ENCODE results near the gene TEP1.
"Not testable (repeated sequence)": the region's sequence is repeated elsewhere in the genome, so short reads cannot be mapped to it uniquely, and the experiment has no call there.

The TEP1 gene

GRCh38 chr14:20391505-20391904 lies 21.8 kb downstream of the TEP1 start:
- DNase-seq (ENCODE audit: insufficient read length, low spot score): no peak
- no peak for FAIRE-seq

- DNase-seq (ENCODE audit: insufficient read length, low spot score) (no peak), FAIRE-seq (no peak)
These were observed 25.1 kb downstream of the TEP1 start for GRCh38 chr14:20388159-20388558.

GRCh38 chr14:20387576-20387975 lies 25.7 kb downstream of the TEP1 start:
- DNase-seq (ENCODE audit: insufficient read length, low spot score) (no peak), FAIRE-seq (no peak)

GRCh38 chr14:20386276-20386855 lies 26.9 kb downstream of the TEP1 start:
- DNase-seq (ENCODE audit: insufficient read length, low spot score) (no peak), FAIRE-seq (no peak)

GRCh38 chr14:20384886-20385285 lies 28.4 kb downstream of the TEP1 start:
- no peak for FAIRE-seq
- DNase-seq (ENCODE audit: insufficient read length, low spot score): no peak

DNA sequence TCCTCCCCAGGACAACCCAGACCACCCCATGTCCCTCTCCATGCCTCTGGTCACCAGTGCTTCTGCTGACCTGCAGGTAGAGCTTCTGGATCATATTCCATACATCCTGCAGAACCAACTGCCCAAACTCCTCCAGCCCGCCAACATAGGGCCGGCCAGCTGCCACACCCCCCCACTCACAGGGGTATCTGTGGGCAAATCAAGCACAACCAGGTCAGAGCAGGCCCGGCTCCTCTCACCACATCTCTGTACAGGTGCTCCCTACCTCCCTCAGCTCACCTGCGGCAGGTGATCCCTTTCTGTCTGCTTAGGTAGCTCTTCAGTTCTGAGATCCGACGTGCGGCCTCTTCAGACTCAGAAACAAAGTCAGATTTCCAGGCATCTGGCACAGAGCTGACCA lies 29.0 kb downstream of the TEP1 start:
- DNase-seq (ENCODE audit: insufficient read length, low spot score): no peak
- no peak for FAIRE-seq

DNA sequence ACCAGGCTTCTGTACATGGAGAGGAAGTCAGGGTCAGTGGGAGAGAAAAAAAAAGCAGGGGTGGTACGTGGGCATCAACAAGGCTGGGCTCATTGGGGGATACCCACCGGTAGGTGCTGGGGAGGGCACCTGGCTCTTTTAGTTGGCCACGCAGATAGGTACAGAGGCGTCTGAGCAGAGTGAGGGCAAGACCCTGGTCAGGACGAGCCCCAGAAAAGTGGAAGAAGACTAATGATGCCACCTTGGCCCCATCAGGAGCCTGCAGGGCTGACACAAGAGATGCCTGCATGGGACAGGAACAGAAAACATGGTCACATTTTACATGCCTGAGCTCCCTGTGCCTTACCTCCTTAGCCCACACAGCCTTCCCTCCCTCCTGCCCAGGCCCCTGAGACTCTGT lies 29.7 kb downstream of the TEP1 start:
- FAIRE-seq: no peak
- no peak for DNase-seq (ENCODE audit: insufficient read length, low spot score)

DNA sequence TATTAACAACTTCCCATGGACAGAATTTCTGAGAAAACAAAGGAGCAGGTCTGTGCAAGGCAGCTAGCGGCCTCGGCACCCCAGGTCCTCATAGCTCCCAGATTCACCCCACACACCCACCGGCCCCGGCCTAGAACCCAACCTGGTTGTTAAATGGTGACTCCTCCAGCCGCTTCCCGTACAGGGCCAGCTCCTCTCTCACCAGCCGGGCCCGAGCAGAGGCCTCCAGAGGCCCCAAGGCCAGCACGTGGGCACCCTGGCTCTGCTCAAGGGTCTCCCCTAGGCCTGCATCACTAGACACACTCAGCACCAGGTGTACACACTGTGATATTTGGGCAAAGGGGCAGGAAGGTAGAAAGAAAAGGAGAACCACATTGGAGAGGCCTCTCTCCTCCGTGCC lies 30.3 kb downstream of the TEP1 start:
- DNase-seq (ENCODE audit: insufficient read length, low spot score) (no peak), FAIRE-seq (no peak)

DNA sequence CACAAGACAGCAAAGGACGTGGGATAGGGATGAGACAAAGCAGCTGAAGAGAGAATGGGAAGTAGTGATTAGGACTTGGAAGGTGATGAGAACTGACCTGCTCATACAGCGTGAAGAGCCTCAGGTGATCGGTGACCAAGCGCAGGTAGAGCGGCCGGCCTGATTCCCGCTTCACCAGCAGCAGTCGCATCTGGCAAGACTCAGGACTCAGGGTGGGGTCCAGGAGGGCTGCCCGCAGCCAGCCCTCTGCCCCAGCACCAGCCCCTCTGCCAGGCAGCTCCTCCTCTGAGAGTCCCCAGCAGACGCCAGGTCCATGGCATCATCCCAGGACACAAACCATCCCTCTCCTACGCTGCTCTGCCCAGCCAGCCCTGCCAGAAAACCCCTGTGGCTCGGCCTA lies 30.8 kb downstream of the TEP1 start:
- FAIRE-seq (no peak), DNase-seq (ENCODE audit: insufficient read length, low spot score) (no peak)

GRCh38 chr14:20381341-20381740 lies 32.0 kb downstream of the TEP1 start:
- FAIRE-seq (no peak), DNase-seq (ENCODE audit: insufficient read length, low spot score) (no peak)

- DNase-seq (ENCODE audit: insufficient read length, low spot score) (no peak), FAIRE-seq (no peak)
These were observed 32.6 kb downstream of the TEP1 start for GRCh38 chr14:20380681-20381080.

DNA sequence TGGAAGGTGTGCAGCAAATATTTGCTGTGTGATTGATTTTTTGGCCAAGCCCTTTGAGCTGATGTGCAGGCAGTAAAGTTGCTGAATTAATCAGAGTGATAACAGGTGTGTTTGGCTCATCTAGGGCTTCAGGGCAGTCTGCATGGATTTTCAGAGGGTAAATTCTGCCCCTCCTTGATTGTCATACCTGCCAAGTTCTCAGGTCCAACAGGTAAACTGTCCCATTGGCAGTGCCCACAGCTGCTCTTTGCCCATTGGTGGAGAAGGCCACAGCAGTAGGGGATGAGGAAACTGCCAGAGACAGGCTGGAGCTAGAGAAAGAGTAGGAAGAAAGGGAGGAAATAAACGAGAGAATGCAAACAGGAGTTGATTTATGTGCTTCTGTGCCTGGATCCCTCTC lies 33.6 kb downstream of the TEP1 start:
- no peak for FAIRE-seq
- DNase-seq (ENCODE audit: insufficient read length, low spot score): no peak

DNA sequence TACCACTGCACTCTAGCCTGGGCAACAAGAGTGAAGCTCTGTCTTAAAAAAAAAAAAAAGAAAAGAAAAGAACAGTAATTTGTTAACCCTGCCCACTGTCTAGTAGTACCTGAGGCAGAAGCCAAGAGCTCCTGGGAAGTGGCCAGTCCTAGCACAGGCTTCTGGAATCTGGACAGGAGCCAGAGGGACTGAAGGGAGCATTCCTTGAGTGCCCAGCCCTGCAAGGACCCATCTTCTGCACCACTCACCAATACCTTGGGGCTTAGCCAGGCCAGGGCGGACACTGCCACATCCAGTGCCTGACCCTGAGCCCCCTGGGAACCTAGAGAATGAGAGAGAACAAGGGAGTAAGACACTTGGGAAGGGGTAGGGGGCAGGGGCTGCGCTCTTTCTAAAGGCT lies 36.1 kb downstream of the TEP1 start:
- FAIRE-seq: no peak
- DNase-seq (ENCODE audit: insufficient read length, low spot score): no peak

GRCh38 chr14:20376071-20376588 lies 37.2 kb downstream of the TEP1 start:
- no peak for FAIRE-seq

GRCh38 chr14:20375471-20375870 lies 37.8 kb downstream of the TEP1 start:
- DNase-seq (ENCODE audit: insufficient read length, low spot score) (no peak), FAIRE-seq (no peak)

More at GRCh38 chr14:20376071-20376588, 37.2 kb downstream of the TEP1 start:
- no peak for DNase-seq (ENCODE audit: insufficient read length, low spot score)

DNA sequence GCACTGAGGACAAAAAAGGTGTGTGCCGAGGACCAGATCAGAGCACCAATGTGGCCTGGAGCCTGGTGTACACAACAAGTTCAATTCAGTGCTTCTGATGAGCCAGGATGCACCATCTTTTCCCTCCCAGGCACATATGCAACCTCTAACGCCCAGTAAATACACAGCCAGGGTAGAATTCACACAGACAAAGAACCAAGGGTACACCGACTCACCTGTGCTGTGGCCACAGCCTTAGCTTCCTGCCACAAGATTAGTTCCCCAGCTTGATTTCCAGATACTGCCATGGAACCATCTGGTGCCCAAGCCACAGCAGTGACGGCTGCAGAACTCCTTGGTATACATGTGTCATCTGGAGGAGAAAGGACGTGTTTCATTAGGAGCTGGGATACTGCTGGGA lies 40.5 kb downstream of the TEP1 start:
- DNase-seq (ENCODE audit: insufficient read length, low spot score) (no peak), FAIRE-seq (no peak)

- FAIRE-seq (no peak), DNase-seq (ENCODE audit: insufficient read length, low spot score) (no peak)
These were observed 47.4 kb downstream of the TEP1 start for GRCh38 chr14:20365928-20366327.

DNA sequence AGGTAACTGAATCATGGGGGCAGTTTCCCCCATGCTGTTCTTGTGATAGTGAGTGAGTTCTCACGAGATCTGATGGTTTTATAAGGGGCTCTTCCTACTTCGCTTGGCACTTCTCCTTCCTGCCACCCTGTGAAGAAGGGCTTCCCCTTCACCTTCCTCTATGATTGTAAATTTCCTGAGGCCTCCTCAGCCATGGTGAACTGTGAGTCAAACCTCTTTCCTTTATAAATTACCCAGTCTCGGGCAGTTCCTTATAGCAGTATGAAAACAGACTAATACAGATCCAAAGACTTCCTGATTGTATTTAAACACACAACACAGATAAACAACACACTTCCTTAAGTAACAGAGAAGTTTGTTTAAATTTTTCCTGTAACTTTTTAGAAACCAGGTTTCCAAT lies 54.8 kb downstream of the TEP1 start:
- FAIRE-seq; DNase-seq (ENCODE audit: insufficient read length, low spot score): not testable (repeated sequence)

DNA sequence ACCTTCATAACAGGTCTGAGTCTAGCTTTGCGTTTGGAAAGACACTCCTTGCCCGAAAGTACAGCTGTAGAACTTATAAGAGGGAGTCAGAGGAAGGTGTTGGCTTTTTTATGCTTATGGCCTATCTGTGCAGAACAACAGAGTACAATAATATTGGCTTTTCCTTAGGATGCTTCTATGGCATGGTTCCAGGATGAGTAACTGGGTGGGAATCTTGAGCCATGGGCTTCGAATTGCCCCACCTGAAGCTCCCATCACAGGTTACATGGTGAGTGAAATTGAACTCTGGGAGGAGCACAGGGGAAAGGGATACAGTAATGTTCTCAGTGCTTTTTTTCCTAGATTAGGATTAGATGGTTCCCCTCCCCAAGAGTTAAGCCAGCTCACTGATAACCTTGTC lies 56.9 kb downstream of the TEP1 start:
- FAIRE-seq (no peak), DNase-seq (ENCODE audit: insufficient read length, low spot score) (no peak)

DNA sequence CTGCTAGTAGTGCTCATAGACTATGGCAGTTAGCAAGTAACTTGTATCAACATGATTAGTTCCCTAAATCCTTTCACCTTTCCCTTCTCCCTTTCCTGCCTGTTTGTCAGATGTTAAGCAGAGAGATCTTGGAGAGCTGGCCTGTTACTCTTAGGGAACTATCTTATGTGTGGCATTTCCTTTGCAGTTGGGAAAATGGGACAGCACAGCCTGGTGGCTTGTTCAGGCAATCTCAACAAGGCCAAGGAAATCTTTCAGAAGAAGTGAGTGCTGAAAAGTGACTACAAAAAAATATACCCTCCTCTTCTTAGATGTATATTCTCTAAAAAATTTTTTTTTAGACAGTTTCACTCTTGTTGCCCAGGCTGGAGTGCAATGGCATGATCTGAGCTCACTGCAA lies 62.4 kb downstream of the TEP1 start:
- FAIRE-seq: no peak

GRCh38 chr14:20350282-20350681 lies 63.0 kb downstream of the TEP1 start:
- DNase-seq (ENCODE audit: insufficient read length, low spot score) (no peak), FAIRE-seq (no peak)

More for the DNA sequence above, 62.4 kb downstream of the TEP1 start:
- no peak for DNase-seq (ENCODE audit: insufficient read length, low spot score)

- FAIRE-seq: no peak
- no peak for DNase-seq (ENCODE audit: insufficient read length, low spot score)
These were observed 65.6 kb downstream of the TEP1 start for GRCh38 chr14:20347747-20348146.

DNA sequence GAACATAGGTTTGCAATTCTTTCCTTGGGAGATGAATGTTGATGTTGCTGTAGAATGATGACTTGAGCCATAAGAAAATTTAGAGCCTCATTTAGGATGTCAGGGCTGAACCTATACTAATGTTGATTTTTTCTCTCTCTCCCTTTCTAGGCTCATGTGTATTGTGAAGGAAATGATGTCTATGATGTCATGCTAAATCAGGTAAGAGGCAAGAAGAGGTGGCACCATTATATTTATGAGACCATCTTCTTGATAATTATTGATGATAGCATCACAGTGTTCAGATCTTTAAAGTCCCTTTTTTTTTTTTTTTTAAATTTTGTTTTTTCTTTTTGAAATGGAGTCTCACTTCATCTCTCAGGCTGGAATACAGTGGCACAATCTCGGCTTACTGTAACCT lies 66.6 kb downstream of the TEP1 start:
- FAIRE-seq (no peak), DNase-seq (ENCODE audit: insufficient read length, low spot score) (no peak)
